Prostate gland (tissue), 2 donors: ENCODE data around the gene FOSL2. TPM values are rescaled to one million over a fixed set of nuclear protein-coding genes. Genes with fewer than 3 reads are reported as not detected.
A peak's percentile ranks its signal among the peaks of the same experiment; 100 is the strongest.

Source experiments
- DNase-seq: peaks from one replicate; pipeline ENCODE4 v3.0.0-alpha.2; 2019; ENCODE audit warnings: low spot score
- H3K27ac ChIP-seq, 2 donors: fragments of 200-600 bp; sonication (generic); 2 replicates each; pipeline ENCODE4 v1.5.1; 2017 to 2019
- H3K27me3 ChIP-seq: fragments of 200-600 bp; sonication (generic); replicated peaks from 2 replicates; pipeline ENCODE4 v1.5.1; 2019; ENCODE audit not compliant: insufficient read depth
- H3K36me3 ChIP-seq, 2 donors: fragments of 200-600 bp; sonication (generic); 1 replicate in 1 of 2; 2 replicates in 1 of 2; pipeline versions ENCODE4 v1.5.1 to v1.8.1; 2017 to 2019
- H3K4me1 ChIP-seq: fragments of 200-600 bp; sonication (generic); replicated peaks from 2 replicates; pipeline ENCODE4 v1.5.1; 2019
- H3K4me3 ChIP-seq, 2 donors: fragments of 200-600 bp; sonication (generic); 2 replicates each; pipeline ENCODE4 v1.5.1; 2017 to 2019
- H3K9me3 ChIP-seq: fragments of 200-600 bp; sonication (generic); 2 replicates; pipeline ENCODE4 v1.5.1; 2017
- CTCF ChIP-seq, 4 experiments: fragments of 200-600 bp in 2 of 4; fragments of 450-650 bp in 2 of 4; sonication (generic) in 2 of 4; IDR thresholded peaks; 1 replicate in 3 of 4; 2 replicates in 1 of 4; pipeline ENCODE4 v1.5.1; 2016 to 2019; ENCODE audit warnings: antibody characterized with exemption in 4 of 4, mild to moderate bottlenecking in 2 of 4, moderate library complexity in 2 of 4
- POLR2A ChIP-seq: fragments of 450-650 bp; IDR thresholded peaks from one replicate; pipeline ENCODE4 v1.6.1; 2016; ENCODE audit warnings: antibody characterized with exemption, mild to moderate bottlenecking
- POLR2AphosphoS5 ChIP-seq: sonication (generic); formaldehyde crosslinking; IDR thresholded peaks from one replicate; pipeline ENCODE4 v1.6.1; 2017; ENCODE audit warnings: antibody characterized with exemption
- WGBS: methylation state at CpG from one replicate; pipeline ENCODE4 v1.1.5; 2018; 5-methylcytosine and 5-hydroxymethylcytosine counted together
- intact Hi-C: fragments of 100-400 bp; cut with DNase I; formaldehyde crosslinking; loops from one replicate; pipeline ENCODE4 v1.14.2; 2022
- total RNA-seq, 2 donors: library from RNA; depleted of rRNA; stranded (reverse); fragments of >200 nt; gene quantifications; one replicate each; pipeline ENCODE4 v1.1.0, GENCODE V29; 2016

Gene FOSL2
- total RNA-seq, 2 donors from 2014 or later = 57.4 to 94.2 TPM

GRCh38 chr2:28399956-28400355, 7.3 kb downstream of the FOSL2 start:
- Histone ChIP-seq H3K4me1 (peaks cover 14% of the 10 kb centered on the region), H3K27me3 (no peaks in the 10 kb centered on the region)
- TF ChIP-seq POLR2A = no peak
- no peak for TF ChIP-seq POLR2AphosphoS5

GRCh38 chr2:28400419-28400818, 7.8 kb downstream of the FOSL2 start:
- Histone ChIP-seq H3K27ac (peak overlapping the region; percentile 100), H3K9me3 (no peaks in the 10 kb centered on the region), H3K27me3 (no peaks in the 10 kb centered on the region), H3K36me3 (peaks cover 8 to 13% of the 10 kb centered on the region in 2 donors), H3K4me3 (no peak overlapping the region), H3K4me1 (peaks cover 14% of the 10 kb centered on the region)
- no peak for DNase-seq
- TF ChIP-seq POLR2A (no peak), POLR2AphosphoS5 (no peak), CTCF (IDR thresholded peaks at IDR 0.05) (no peak)
- 26% methylated on average over 8 of the region's 8 CpGs for WGBS
- intact Hi-C loops = loop anchor here (5.0 kb wide), 2 partner anchors 52 to 448 kb away; no protein-coding TSS in a partner anchor

More at GRCh38 chr2:28399956-28400355, 7.3 kb downstream of the FOSL2 start:
- DNase-seq = no peak
- Histone ChIP-seq H3K27ac (peak overlapping the region; percentile 100), H3K4me3 (no peak overlapping the region), H3K36me3 (peaks cover 4 to 10% of the 10 kb centered on the region in 2 donors), H3K9me3 (no peaks in the 10 kb centered on the region)
- intact Hi-C loops = loop anchor here (5.0 to 10.0 kb wide), 8 partner anchors 52 to 678 kb away; partner anchors contain the start of gene MRPL33
- WGBS = 22% methylated on average over 6 of the region's 6 CpGs

- TF ChIP-seq POLR2A (no peak), POLR2AphosphoS5 (no peak), CTCF (IDR thresholded peaks at IDR 0.05) (no peak)
- DNase-seq = no peak
- Histone ChIP-seq H3K9me3 (no peaks in the 10 kb centered on the region), H3K4me3 (no peak overlapping the region), H3K4me1 (peaks cover 14% of the 10 kb centered on the region), H3K27me3 (no peaks in the 10 kb centered on the region), H3K36me3 (peaks cover 8 to 13% of the 10 kb centered on the region in 2 donors), H3K27ac (no peak overlapping the region)
- intact Hi-C loops = loop anchor here (5.0 kb wide), 2 partner anchors 51 to 449 kb away; no protein-coding TSS in a partner anchor
- 69% methylated on average over 1 of the region's 1 CpG for WGBS
These were observed 8.3 kb downstream of the FOSL2 start for GRCh38 chr2:28400921-28401320.

GRCh38 chr2:28401411-28401810, 8.8 kb downstream of the FOSL2 start:
- Histone ChIP-seq H3K4me3 (no peak overlapping the region), H3K27me3 (no peaks in the 10 kb centered on the region), H3K27ac (no peak overlapping the region), H3K9me3 (no peaks in the 10 kb centered on the region), H3K4me1 (peaks cover 14% of the 10 kb centered on the region), H3K36me3 (peaks cover 9 to 13% of the 10 kb centered on the region in 2 donors)
- WGBS = 69% methylated on average over 4 of the region's 4 CpGs
- intact Hi-C loops = loop anchor here (5.0 kb wide), 2 partner anchors 51 to 449 kb away; no protein-coding TSS in a partner anchor
- DNase-seq = no peak
- TF ChIP-seq POLR2A (no peak), POLR2AphosphoS5 (no peak), CTCF (IDR thresholded peaks at IDR 0.05) (no peak)

GRCh38 chr2:28401948-28402550, 9.4 kb downstream of the FOSL2 start:
- DNase-seq = no peak
- Histone ChIP-seq H3K4me1 (peaks cover 14% of the 10 kb centered on the region), H3K27ac (no peak overlapping the region), H3K4me3 (no peak overlapping the region), H3K9me3 (no peaks in the 10 kb centered on the region), H3K27me3 (no peaks in the 10 kb centered on the region), H3K36me3 (peaks cover 13 to 15% of the 10 kb centered on the region in 2 donors)
- intact Hi-C loops = loop anchor here (5.0 kb wide), 2 partner anchors 50 to 450 kb away; no protein-coding TSS in a partner anchor
- WGBS = 90% methylated on average over 6 of the region's 6 CpGs
- TF ChIP-seq POLR2A = no peak
- no peak for TF ChIP-seq POLR2AphosphoS5
- no peak for TF ChIP-seq CTCF (IDR thresholded peaks at IDR 0.05)
